MM.1S (cell line): ENCODE data around the gene ADD3.

ENCODE experiments used
- DNase-seq: peaks from one replicate; pipeline ENCODE4 v3.0.0-alpha.2; 2015
- H2AFZ ChIP-seq: fragments of 300-600 bp; sonication (generic); 2 replicates; pipeline ENCODE4 v1.6.0; 2016; ENCODE audit warnings: antibody characterized with exemption, low read length
- H3F3A ChIP-seq: fragments of 300-600 bp; sonication (generic); 2 replicates; pipeline ENCODE4 v1.6.1; 2016; ENCODE audit warnings: mild to moderate bottlenecking, antibody characterized with exemption, low read length, moderate library complexity, mixed read lengths; ENCODE audit not compliant: insufficient read depth
- H3K27ac ChIP-seq: fragments of 300-600 bp; sonication (generic); 2 replicates; pipeline ENCODE4 v1.5.1; 2016; ENCODE audit warnings: mild to moderate bottlenecking, low read length
- H3K27me3 ChIP-seq: fragments of 300-600 bp; sonication (generic); replicated peaks from 2 replicates; pipeline ENCODE4 v1.6.0; 2016; ENCODE audit warnings: low read length; ENCODE audit not compliant: insufficient read depth
- H3K36me3 ChIP-seq: fragments of 300-600 bp; sonication (generic); replicated peaks from 2 replicates; pipeline ENCODE4 v1.6.1; 2016; ENCODE audit warnings: mild to moderate bottlenecking, low read length, mixed read lengths; ENCODE audit not compliant: insufficient read depth
- H3K4me1 ChIP-seq: fragments of 300-600 bp; sonication (generic); 2 replicates; pipeline ENCODE4 v1.6.1; 2016; ENCODE audit warnings: low read length, mixed read lengths
- H3K4me2 ChIP-seq: fragments of 300-600 bp; sonication (generic); 2 replicates; pipeline ENCODE4 v1.6.0; 2016; ENCODE audit warnings: low read depth, low read length
- H3K4me3 ChIP-seq: fragments of 300-600 bp; sonication (generic); 2 replicates; pipeline ENCODE4 v1.5.1; 2016; ENCODE audit warnings: low read length, mixed read lengths
- H3K79me2 ChIP-seq: fragments of 300-600 bp; sonication (generic); 2 replicates; pipeline ENCODE4 v1.6.1; 2016; ENCODE audit warnings: mixed run types, low read length, mixed read lengths
- H3K9ac ChIP-seq: fragments of 300-600 bp; sonication (generic); 2 replicates; pipeline ENCODE4 v1.6.1; 2016; ENCODE audit warnings: low read length, mixed read lengths
- H3K9me2 ChIP-seq: fragments of 300-600 bp; sonication (generic); replicated peaks from 2 replicates; pipeline ENCODE4 v1.6.1; 2016; ENCODE audit warnings: mild to moderate bottlenecking, low read length, mixed read lengths; ENCODE audit not compliant: insufficient read depth
- H3K9me3 ChIP-seq: fragments of 300-600 bp; sonication (generic); replicated peaks from 2 replicates; pipeline ENCODE4 v1.6.1; 2016; ENCODE audit warnings: mild to moderate bottlenecking, low read length, mixed read lengths; ENCODE audit not compliant: insufficient read depth
- H4K20me1 ChIP-seq: fragments of 300-600 bp; sonication (generic); 2 replicates; pipeline ENCODE4 v1.6.1; 2016; ENCODE audit warnings: mild to moderate bottlenecking, low read length, moderate library complexity, mixed read lengths; ENCODE audit not compliant: insufficient read depth
- CTCF ChIP-seq: fragments of 300-600 bp; sonication (generic); IDR thresholded peaks from 2 replicates; pipeline ENCODE4 v1.5.1; 2016; ENCODE audit warnings: antibody characterized with exemption, low read length, mixed read lengths
- EZH2 ChIP-seq: fragments of 300-600 bp; sonication (generic); optimal IDR thresholded peaks from 2 replicates; pipeline ENCODE3; 2017; ENCODE audit warnings: low read depth, mild to moderate bottlenecking, antibody characterized with exemption, low read length, mixed read lengths
- EZH2phosphoT487 ChIP-seq: fragments of 300-600 bp; sonication (generic); IDR thresholded peaks from 2 replicates; pipeline ENCODE4 v1.6.1; 2018; ENCODE audit warnings: antibody characterized with exemption, low read length

The ADD3 gene

GRCh38 chr10:110165239-110165638 lies 157.5 kb downstream of the ADD3 start:
- H3K4me1 ChIP-seq: no peaks in the 10 kb centered on the region
- H3K27ac ChIP-seq: no peak overlapping the region
- no peaks in the 10 kb centered on the region for H3F3A ChIP-seq
- H2AFZ ChIP-seq: no peak overlapping the region
- H3K9ac ChIP-seq: no peak overlapping the region
- TF ChIP-seq CTCF (no peak), EZH2phosphoT487 (no peak), EZH2 (no peak)
- no peak overlapping the region for H3K4me2 ChIP-seq
- no peaks in the 10 kb centered on the region for H3K9me3 ChIP-seq
- no peaks in the 10 kb centered on the region for H3K9me2 ChIP-seq
- H3K27me3 ChIP-seq: no peaks in the 10 kb centered on the region
- no peaks in the 10 kb centered on the region for H3K79me2 ChIP-seq
- DNase-seq: no peak
- H4K20me1 ChIP-seq: no peaks in the 10 kb centered on the region
- no peaks in the 10 kb centered on the region for H3K36me3 ChIP-seq
- H3K4me3 ChIP-seq: no peak overlapping the region

- Histone ChIP-seq H3K36me3 (no peaks in the 10 kb centered on the region), H3K9me3 (no peaks in the 10 kb centered on the region), H3K4me3 (no peak overlapping the region), H3F3A (no peaks in the 10 kb centered on the region), H3K9ac (no peak overlapping the region), H3K79me2 (no peaks in the 10 kb centered on the region), H3K27ac (no peak overlapping the region), H3K4me2 (no peak overlapping the region), H3K27me3 (no peaks in the 10 kb centered on the region), H3K4me1 (no peaks in the 10 kb centered on the region), H2AFZ (no peak overlapping the region), H3K9me2 (no peaks in the 10 kb centered on the region), H4K20me1 (no peaks in the 10 kb centered on the region)
- no peak for TF ChIP-seq CTCF
- TF ChIP-seq EZH2phosphoT487: no peak
- no peak for TF ChIP-seq EZH2
- no peak for DNase-seq
These were observed 159.4 kb downstream of the ADD3 start for GRCh38 chr10:110167149-110167548.

- Histone ChIP-seq H3K79me2 (no peaks in the 10 kb centered on the region), H3K4me2 (no peak overlapping the region), H4K20me1 (no peaks in the 10 kb centered on the region), H3K9me2 (no peaks in the 10 kb centered on the region), H3F3A (no peaks in the 10 kb centered on the region), H3K9ac (no peak overlapping the region), H3K9me3 (no peaks in the 10 kb centered on the region), H3K4me3 (no peak overlapping the region), H3K36me3 (no peaks in the 10 kb centered on the region), H3K27ac (no peak overlapping the region), H3K27me3 (no peaks in the 10 kb centered on the region), H2AFZ (no peak overlapping the region), H3K4me1 (no peaks in the 10 kb centered on the region)
- DNase-seq: no peak
- TF ChIP-seq EZH2: no peak
- TF ChIP-seq CTCF: no peak
- no peak for TF ChIP-seq EZH2phosphoT487
These were observed 161.1 kb downstream of the ADD3 start for GRCh38 chr10:110168601-110169481.
